Right forelimb (tissue), 1 donor: ENCODE results near the gene AUTS2.

Source experiments
- DNase-seq: peaks from one replicate; pipeline ENCODE4 v3.0.0-alpha.2; 2018

The AUTS2 gene

DNA sequence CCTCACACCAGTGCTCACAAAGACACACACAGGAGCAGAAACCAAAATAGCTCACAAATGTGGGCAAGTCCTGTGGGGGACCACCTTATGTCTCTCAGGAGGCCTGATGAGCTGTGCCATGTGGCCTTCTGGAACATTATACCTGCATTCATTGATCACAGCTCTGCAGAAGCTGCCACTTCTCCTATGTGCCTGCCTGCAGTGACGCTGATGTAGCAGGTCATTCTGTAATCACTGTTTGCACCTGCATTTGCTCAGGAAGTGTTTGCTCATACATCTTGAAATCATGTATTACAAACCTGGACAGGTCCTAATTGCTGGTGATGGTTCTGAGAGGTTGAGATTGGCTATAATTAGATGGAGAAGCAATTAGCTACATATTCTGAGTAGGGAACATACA, 310.2 kb downstream of the AUTS2 start:
- DNase-seq, result no peak

DNA sequence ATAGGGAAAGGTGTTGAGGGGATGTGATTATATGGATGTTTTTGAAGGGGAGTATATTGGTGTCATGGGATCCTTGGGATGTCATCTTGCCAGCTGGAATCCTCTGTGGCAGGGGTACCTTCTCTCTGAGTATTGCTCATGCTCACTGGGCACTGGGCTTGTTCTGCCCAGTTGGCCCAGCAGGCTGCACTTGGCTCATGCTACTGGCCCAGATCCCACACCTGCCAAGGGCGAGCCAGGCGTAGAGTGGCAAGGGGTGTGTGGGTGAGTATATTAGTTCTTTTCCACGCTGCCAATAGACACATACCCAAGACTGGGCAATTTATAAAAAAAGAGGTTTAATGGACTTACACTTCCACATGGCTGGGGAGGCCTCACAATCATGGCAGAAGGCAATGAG, 311.9 kb downstream of the AUTS2 start:
- no peak for DNase-seq

DNA sequence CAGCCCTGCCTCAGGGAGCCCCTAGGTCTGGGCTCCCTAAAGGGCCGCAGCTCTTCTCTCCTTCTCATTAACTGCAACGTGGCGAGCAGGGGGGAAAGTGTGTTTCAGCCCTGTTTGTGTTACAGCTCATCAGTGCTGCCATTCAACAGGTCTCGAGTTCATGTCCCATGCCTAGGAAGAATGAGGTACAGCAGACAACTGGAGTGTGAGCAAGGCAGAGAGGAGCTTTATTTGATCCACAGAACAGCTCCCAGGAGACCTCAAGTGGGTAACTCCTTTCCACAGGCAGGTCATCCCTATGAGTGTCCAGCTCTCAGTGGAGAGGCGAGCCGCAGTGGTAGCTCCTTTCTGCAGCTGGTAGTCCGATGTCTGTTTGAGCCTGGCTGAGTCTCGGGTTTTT, 313.1 kb downstream of the AUTS2 start:
- DNase-seq, result no peak

DNA sequence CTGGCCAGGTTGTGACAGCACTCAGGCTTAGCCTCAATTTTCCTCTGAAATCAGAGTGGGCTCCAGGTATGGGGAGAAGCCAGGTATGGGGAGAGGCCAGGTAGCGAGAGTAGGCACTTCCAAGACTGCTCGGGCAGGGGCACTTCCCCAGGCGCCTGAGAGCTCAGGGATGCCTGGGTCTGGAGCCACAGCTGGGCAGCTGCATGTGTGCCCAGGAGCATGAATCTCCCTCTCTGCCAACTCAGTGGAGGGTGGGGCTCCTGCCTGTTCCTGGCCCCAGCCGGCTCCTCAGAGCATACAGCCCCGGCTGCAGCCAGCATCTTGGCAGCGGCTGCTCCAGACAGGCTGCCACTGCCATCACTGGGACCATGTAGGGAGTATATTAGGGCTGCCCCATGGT, 313.9 kb downstream of the AUTS2 start:
- DNase-seq, result no peak

DNA sequence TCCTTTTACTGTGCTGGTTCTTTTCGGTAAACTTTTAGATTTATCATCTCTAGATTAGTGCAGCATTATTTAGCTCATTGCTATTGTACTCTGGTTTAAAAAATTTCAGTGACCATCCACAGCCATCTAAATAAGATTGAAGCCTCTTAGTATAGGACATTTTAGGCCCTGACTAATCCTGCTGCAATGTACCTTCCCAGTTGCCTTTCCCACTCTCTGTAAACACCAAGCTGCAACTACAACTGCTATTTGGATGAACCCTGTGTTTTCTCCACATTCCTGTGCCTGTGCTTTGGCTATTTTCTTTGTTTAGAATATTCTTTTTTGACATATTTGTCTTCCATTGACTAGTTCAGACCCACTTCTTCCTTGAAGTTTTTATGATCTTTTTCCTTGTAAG, 314.6 kb downstream of the AUTS2 start:
- no peak for DNase-seq

DNA sequence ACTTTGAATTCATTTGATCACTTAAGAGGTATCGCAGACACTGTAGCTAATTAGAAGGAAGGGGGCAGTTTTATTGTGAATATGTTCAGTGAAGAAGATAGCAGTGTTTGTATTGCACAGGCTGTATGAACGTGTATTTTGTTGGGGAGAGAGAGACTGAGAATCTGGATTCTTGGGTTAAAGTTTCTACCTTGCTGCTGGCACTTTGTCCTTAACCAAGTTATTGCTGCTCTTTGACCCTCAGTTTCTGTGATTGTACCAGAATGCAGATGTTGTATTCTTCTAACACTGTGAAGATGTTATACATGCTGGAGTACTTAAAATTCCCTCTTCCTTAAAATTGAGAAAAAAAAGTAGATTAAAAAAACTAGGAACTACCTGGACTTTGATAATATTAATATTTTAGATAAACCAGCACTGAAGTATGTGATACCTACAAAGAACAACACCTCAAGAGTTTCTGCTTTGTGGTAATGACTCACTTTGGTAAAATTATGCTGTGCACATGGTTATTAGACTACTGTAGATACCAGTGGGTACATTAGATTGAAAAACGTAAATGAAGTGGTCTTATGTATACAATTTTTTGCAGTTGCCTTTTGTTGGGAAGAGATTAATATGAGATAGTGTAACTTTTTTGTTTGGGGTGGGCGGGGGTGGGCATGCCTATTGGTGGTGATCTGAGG, 321.3 kb downstream of the AUTS2 start:
- DNase-seq, result no peak

DNA sequence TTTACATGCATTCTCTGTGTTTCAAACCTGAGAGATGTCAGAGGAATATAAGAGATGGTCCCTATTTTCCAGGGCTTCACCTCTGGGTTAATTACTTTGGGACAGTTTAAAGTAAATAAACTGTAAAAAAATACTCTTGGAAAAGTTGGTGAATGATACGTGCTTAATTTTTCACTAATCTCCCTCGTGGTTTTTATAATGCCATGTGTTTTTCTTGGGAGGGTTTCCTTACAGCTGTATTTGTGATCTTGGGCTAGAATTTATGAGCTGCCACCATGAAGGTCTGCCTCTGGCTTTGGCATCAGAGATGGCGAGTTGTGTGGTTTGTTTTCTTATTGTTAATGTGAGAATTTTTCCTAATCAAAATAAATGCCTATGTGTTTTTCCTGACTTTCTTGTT, 322.5 kb downstream of the AUTS2 start:
- DNase-seq, result no peak

DNA sequence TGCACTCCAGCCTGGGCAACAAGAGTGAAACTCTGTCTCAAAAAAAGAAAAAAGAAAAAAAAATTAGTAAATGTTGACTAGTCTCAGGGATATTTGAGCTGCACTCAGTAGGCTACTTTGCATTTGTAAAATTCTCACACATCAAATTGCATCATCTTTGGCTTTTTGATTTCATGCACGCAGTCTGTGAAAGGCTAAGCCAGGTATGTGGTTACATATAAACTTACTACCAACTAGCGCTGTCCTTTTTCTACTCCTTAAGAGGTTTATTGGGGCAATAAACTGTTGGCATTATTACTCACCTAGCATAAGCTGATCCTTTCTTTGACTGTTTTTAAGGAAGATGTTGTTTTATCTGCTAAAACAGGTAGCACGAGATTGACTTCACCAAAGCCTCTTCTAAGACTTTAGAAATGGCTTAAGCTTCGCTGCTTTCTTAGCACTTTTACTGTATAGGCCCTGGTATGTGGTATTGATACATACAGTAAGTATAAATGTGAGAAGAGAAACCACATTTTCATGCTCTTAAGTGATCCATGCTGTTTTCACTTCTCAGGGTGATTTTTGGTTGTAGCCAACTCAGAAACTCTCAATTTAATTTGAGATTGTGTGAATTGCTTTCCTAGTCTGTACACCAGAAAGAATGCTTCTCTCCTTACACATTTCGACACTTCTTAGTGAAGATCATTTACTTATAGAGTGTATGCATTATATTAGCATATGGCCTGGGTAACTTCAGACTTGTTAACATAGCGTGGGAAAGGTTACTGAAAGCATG, 323.9 kb downstream of the AUTS2 start:
- no peak for DNase-seq

DNA sequence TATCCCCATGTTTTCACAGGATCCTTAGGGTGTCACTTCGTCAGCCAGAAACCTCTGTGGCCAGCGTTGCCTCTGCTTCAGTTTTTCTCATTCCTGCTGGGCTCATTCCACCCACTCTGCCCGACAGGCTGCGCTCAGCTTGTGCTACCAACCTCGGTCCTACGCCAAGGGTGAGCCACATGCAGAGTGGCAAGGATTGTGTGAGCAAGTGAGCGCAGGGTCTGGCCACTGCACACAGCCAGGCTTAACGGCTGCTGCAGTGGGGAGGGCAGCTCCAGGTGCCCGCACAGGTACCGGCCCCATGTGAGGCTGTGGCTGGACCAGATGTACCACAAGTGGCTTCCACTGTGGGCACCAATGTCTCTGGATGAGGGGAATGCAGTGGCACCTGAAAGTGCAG, 329.2 kb downstream of the AUTS2 start:
- DNase-seq, result no peak

DNA sequence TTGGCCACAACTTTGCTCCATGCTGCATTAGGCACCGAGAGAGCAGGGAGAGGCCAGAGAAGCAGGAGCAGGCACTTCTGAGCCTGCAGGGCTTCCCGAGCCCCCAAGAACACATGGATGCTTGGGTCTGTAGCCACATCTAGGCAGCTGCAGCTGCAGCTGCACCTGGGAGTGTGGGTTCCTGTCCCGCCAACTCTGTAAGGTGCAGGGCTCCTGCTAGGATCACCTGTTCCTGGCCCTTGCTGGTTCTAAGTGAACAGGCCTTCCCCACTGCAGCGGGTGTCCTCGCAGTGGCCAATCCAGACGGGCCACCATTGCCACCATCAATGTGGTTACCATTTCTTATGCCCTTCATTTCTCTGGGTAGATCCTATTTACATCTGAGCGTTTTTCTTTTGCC, 330.3 kb downstream of the AUTS2 start:
- DNase-seq, result no peak

DNA sequence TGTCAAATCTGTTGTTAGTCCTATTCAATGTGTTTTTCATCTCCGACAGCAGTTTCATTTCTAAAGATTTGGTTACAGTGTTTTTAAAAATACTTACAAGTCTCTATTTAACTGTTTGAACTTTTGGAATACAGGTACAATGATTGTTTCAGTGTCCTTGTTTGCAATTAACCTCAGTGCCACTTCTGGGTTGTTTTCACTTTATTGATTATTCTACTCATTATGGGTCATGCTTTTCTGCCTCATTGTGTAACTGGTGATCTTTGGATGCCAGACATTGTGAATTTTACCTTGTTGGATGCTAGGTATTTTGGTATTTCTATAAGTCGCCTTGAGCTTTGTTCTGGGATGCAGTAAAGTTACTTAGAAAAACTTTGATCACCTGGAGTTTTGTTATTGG, 331.3 kb downstream of the AUTS2 start:
- no peak for DNase-seq

DNA sequence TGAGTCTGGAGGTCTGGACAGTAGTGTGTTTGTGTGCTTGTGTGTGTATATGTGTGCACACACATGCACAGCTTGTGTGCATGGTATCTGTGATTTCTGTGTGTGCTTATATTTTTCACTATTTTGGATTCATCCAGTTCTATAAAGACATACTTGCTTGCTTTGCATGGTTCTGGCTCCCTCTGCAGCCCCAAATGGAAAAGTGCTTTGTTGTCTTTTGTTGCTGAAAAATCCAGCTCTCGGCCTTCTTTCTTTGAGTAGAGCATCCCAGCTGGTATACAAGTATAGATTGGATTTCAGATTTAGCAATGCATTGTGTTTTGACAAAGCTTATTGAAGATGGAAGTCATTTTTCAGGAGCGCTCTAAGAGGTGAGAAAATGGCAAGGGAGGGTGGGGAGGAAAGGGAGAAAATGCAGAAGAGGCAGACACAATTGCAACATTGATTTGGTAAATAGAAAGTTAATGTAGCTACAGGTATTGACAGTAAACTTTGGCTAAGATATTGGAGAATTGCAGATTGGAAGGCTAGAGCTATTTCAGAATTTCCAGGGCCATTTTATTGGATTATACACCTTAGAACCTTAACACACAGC, 333.9 kb downstream of the AUTS2 start:
- peak; percentile 60 for DNase-seq

DNA sequence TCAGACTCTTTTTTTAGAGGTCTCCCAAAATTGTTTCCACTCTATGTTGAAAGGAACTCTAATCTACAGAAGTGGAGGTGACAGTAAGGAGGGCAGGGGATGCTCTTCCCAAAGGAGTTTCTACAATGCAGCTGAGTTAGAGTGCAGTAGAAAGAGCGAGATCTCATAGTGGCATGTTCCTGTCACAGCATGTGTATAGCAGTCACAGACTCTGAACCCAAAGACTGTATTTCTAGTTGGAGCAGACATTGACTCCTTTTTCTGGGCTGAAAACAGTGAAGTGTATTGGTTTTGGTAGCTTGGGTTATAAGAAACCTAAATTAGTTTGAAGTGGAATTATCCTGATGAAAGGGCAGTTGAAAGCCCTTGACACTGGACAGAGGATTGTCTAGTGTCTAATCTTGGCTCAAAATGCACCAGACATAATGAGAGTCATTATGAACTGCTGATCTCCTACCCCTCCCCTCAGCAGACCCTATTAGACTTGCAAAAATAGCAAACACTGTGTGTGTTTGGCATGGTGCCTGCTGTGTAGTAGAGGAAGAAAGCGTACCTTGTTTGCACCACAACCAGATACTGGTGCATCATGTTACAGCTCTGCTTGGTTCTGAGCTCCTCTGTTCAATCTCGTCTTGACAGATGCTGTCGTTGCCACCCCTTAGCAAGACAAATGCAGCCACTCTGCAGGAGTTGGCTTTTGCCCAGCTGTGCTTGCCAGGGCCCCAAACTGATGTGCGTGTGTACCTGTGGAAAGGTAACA, 336.0 kb downstream of the AUTS2 start:
- DNase-seq, result no peak

DNA sequence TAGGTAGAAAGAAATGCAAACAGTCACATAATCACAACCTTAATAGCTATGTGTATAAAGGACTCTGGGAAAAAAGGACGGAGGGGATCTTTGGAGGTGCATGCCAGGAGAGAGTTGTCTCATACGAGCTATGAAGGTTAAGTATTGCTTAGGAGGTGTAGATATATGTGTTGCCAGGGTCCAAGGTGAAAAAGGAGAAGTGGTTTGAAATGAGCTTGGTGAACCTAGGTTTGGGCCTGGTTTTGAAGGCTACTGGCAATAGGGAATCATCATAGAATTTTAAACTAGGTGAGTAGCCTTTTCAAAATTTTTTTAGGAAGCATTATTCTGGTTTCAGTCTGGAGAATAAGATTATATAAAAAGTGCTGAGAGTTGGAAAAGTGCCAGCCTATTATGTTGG, 336.8 kb downstream of the AUTS2 start:
- DNase-seq, result no peak

DNA sequence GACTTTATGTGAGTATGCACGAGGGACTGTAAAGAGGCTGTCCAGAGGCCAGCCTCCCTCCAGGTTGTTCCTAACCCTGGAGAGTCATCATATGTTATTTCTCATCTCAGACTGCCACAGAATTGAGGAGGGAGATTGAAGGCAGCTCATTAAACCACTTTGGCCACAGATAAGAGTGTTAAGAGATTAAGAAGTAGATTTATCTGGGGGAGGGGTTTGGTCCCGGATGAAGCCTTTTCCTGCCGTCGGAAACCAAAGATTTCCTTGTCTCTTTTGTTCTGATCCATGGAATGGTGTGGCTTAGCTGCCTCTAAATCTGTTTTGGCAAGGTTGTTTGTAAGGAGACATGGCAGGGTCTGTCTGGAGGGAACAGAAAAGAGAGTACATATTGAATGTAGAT, 338.8 kb downstream of the AUTS2 start:
- no peak for DNase-seq

DNA sequence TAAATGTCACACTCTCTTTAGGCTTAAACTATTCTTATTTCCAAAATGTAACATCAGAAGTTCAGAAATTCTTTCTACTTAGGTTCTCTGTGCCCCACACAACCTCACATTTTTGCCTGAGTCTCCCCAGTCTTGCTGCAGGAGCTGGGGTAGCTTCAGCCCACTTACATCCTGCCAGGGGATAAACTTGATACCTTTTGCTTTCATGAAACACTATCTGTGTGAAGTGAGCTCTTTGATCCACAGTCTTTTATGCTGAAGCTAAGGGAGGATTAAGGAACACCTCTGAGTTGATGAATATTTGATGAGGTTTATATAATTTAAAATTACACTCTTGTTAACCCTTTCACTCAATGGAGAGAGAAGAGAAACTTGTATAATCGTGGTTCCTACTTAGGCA, 341.0 kb downstream of the AUTS2 start:
- no peak for DNase-seq

DNA sequence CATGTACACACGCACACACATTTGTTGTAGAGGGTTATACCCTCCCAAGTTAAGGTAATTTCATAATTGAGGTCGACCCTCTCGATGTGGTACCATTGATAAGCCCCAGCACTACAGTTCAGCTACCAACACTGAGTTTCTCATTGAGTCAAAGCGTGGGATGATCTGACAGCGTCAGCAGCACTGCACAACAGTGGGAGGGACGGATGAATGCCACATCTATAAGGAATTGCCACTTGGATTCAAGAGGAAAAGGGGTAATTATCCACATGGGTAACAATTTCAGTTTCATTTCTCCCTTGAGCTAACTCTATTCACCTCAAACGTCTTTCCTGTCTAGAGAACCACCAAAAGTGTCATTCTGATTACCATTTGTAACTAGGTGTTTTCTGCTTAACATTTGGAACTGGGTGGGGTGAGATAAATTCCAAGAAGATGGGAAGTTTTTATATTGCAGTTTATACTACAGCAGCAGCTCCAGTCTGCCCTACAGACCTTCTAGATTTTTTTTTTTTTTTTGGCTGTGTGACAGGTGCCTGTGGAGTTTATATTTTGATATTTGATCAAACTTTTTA, 342.9 kb downstream of the AUTS2 start:
- DNase-seq, result no peak

DNA sequence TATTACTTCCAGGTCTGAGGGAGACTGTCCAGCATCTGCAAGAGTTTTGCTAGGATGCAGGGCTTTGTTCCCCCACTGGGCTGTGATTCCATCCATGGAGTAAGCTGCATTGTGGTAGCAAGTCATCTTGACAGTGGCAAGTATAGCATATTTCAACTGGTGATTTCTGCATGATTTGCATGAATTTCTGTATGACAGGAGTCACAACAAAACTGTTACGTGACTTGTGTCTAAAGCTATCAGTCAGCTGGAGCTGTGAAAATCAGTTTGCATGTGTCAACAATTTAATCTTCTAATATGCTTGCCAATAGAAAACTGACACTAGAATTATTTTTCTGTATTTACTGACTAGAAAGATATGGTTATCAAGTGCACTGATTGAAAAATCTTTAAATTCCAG, 344.3 kb downstream of the AUTS2 start:
- no peak for DNase-seq

DNA sequence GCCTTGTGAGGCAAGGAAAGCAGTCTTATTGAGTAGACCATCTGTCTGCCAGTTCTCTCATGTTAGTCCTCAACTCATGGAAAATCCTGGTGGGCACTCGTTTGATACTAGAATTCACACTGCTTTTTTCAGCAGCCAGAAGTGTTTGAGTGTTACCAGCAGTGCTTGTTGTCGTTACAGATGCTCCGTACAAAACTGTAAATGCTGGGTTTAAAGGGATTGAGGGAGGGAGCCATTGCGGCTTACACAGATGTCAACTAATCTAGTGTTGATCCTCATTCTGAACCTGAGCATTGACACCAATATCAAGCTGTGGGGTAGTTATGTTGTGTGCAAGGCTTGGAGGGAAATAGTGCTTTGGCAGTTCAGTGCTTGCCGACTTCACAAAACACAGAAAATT, 348.6 kb downstream of the AUTS2 start:
- DNase-seq, result no peak

DNA sequence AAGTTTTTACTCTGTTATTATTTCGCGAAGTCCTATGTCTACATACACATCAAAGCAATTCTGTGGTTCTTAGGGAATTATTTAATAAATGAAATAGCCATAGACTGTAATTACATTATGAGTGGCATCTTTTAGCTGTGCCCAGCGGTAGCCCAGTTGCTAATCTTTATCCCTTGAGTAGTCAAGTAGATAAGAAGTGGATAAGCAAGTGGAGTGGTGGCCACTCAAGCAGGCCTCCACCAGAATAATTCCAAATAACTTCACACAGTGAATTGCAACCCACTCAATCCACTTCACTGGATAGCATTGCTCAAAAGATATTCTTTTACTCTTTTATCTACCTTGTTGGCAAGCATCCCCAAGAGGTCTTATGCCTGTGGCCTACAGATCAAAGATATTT, 349.7 kb downstream of the AUTS2 start:
- DNase-seq, result no peak

DNA sequence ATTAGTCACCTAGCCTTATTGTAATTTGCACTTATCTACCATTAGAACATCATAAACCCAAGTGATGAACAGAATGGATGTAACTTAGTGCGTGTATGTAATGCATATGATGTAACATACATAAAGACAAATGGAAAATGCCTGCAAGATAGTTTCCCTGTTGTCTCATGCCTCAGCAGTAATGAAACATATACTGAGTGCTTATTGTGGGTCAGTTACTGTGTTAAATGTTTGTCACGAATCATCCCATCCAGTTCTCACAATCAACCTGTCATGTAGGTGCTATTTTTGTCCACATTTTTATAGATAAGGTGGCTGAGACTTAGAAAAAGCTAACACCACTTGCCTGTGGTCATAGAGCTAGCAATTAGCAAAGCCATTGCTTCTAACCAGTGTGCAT, 350.8 kb downstream of the AUTS2 start:
- DNase-seq, result no peak

DNA sequence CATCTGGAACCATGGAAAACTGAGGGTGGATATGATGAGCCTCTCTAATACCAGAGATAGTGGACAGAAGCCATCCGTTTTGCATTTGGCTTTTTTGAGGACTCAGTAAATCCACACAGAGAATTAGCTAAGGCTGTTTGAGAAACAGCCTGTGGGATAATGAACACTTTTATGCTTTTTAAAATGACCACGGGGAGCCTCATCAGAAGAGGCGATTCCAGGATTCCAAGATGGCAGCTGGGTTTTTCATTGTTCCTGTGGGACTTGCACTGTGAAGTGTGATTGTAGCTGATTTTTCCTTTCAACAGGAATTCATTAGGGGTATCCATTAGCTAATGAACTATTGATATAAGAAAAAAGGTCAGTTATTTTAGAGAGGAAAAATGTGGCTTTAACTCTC, 353.2 kb downstream of the AUTS2 start:
- no peak for DNase-seq
